H1 (cell line): ENCODE measurements around the gene ALOX15B. TPM values are rescaled to one million over a fixed set of nuclear protein-coding genes. Genes with fewer than 3 reads are reported as not detected.

ENCODE experiments used
- CTCF ChIA-PET: fragments of 300-600 bp; sonication (Branson Sonifier 250); formaldehyde crosslinking; loops from one replicate; lab custom pipeline; 2021; ENCODE audit not compliant: partially characterized antibody; lab: Charles Lee
- POLR2A ChIA-PET: fragments of 300-600 bp; sonication (Branson Sonifier 250); formaldehyde crosslinking; loops from one replicate; lab custom pipeline; 2021; ENCODE audit warnings: inconsistent platforms; ENCODE audit not compliant: partially characterized antibody; lab: Charles Lee
- DNase-seq, 2 experiments: peaks; one replicate each; pipeline versions ENCODE4 v3.0.0 to v3.0.0-alpha.2; 2010 to 2022; ENCODE audit warnings: low spot score in 2 of 2, low read depth in 1 of 2, mixed read lengths in 1 of 2
- FAIRE-seq: peaks from 2 replicates; lab custom pipeline; 2011; peaks lifted over from hg19 to GRCh38; lab: Jason Lieb, UNC
- H2AFZ ChIP-seq: 2 replicates; pipeline ENCODE4 v1.8.1; 2012; ENCODE audit warnings: low read length, inconsistent platforms
- H2AK5ac ChIP-seq: 2 replicates; pipeline ENCODE4 v1.6.1; 2013; ENCODE audit warnings: low read depth, low read length
- H2BK120ac ChIP-seq: replicated peaks from 2 replicates; pipeline ENCODE3; 2013; ENCODE audit warnings: low read depth, low read length, inconsistent platforms
- H2BK12ac ChIP-seq: 2 replicates; pipeline ENCODE4 v1.6.1; 2013; ENCODE audit warnings: low read depth, low read length
- H2BK15ac ChIP-seq: 2 replicates; pipeline ENCODE4 v1.6.1; 2013; ENCODE audit warnings: low read length
- H2BK20ac ChIP-seq: 2 replicates; pipeline ENCODE4 v1.6.1; 2013; ENCODE audit warnings: low read length
- H2BK5ac ChIP-seq: 2 replicates; pipeline ENCODE4 v1.6.1; 2013; ENCODE audit warnings: low read depth, low read length
- H3K14ac ChIP-seq: 2 replicates; pipeline ENCODE4 v1.6.1; 2013; ENCODE audit warnings: inconsistent platforms; ENCODE audit not compliant: insufficient read length
- H3K18ac ChIP-seq: 2 replicates; pipeline ENCODE4 v1.6.1; 2013; ENCODE audit warnings: low read length; ENCODE audit errors: extremely low read depth
- H3K23ac ChIP-seq: 2 replicates; pipeline ENCODE4 v1.6.1; 2013; ENCODE audit warnings: inconsistent platforms; ENCODE audit not compliant: insufficient read length
- H3K23me2 ChIP-seq: 2 replicates; pipeline ENCODE4 v1.6.1; 2013; ENCODE audit warnings: low read depth, low read length
- H3K27ac ChIP-seq: 2 replicates; pipeline ENCODE4 v1.6.1; 2011; ENCODE audit warnings: low read depth, low read length, inconsistent platforms
- H3K27me3 ChIP-seq, 4 experiments: replicated peaks in 1 of 4; 1 replicate in 1 of 4; 2 replicates in 3 of 4; pipeline versions ENCODE4 v1.6.1 to v1.8.1; 2011 to 2013; ENCODE audit warnings: low read length in 3 of 4, mild to moderate bottlenecking in 3 of 4, inconsistent platforms in 2 of 4, mixed read lengths in 2 of 4, moderate library complexity in 1 of 4; ENCODE audit not compliant: control insufficient read depth in 3 of 4, insufficient read depth in 3 of 4; ENCODE audit errors: extremely low read depth in 1 of 4
- H3K36me3 ChIP-seq, 4 experiments: 2 replicates each; pipeline versions ENCODE4 v1.6.1 to v1.8.1; 2011 to 2013; ENCODE audit warnings: mild to moderate bottlenecking in 4 of 4, low read length in 3 of 4, moderate library complexity in 2 of 4, control low read depth in 1 of 4, inconsistent platforms in 1 of 4; ENCODE audit not compliant: insufficient read depth in 4 of 4, control insufficient read depth in 2 of 4
- H3K4ac ChIP-seq: replicated peaks from 2 replicates; pipeline ENCODE3; 2013; ENCODE audit warnings: low read length, low read depth, mixed read lengths, inconsistent platforms; ENCODE audit not compliant: insufficient read length
- H3K4me1 ChIP-seq, 4 experiments: replicated peaks in 1 of 4; 1 replicate in 1 of 4; 2 replicates in 3 of 4; pipeline versions ENCODE4 v1.6.1 to v1.8.1; 2011 to 2013; ENCODE audit warnings: low read length in 3 of 4, inconsistent platforms in 2 of 4, mixed read lengths in 1 of 4; ENCODE audit not compliant: insufficient read depth in 4 of 4, control insufficient read depth in 3 of 4
- H3K4me2 ChIP-seq, 2 experiments: 2 replicates each; pipeline versions ENCODE4 v1.6.1 to v1.8.1; 2011 to 2013; ENCODE audit warnings: low read depth in 2 of 2, low read length in 2 of 2, control low read depth in 1 of 2, inconsistent platforms in 1 of 2, mild to moderate bottlenecking in 1 of 2; ENCODE audit not compliant: insufficient read depth in 1 of 2
- H3K4me3 ChIP-seq, 4 experiments: fragments of 200-600, 300-600 bp in 1 of 4; sonication (generic), shearing (Covaris generic), sonication (Bioruptor Twin) in 1 of 4; 2 replicates each; pipeline versions ENCODE4 v1.5.1 to v1.8.1; 2011 to 2016; ENCODE audit warnings: low read length in 4 of 4, low read depth in 3 of 4, control low read depth in 2 of 4, inconsistent platforms in 2 of 4, mild to moderate bottlenecking in 2 of 4, mixed read lengths in 1 of 4, moderate library complexity in 1 of 4; ENCODE audit not compliant: insufficient read depth in 2 of 4; ENCODE audit errors: extremely low read depth in 1 of 4
- H3K56ac ChIP-seq: replicated peaks from 2 replicates; pipeline ENCODE3; 2013; ENCODE audit warnings: low read depth, mild to moderate bottlenecking, mixed read lengths, low read length, inconsistent platforms; ENCODE audit not compliant: insufficient read length
- H3K79me1 ChIP-seq: 2 replicates; pipeline ENCODE4 v1.6.1; 2013; ENCODE audit warnings: low read depth, low read length, control low read depth
- H3K79me2 ChIP-seq, 2 experiments: 2 replicates each; pipeline versions ENCODE4 v1.6.1 to v1.8.1; 2012 to 2013; ENCODE audit warnings: low read length in 2 of 2, mild to moderate bottlenecking in 2 of 2, inconsistent platforms in 1 of 2; ENCODE audit not compliant: insufficient read depth in 2 of 2, control insufficient read depth in 1 of 2
- H3K9ac ChIP-seq, 4 experiments: replicated peaks in 1 of 4; 1 replicate in 1 of 4; 2 replicates in 3 of 4; pipeline versions ENCODE4 v1.6.1 to v1.8.1; 2011 to 2013; ENCODE audit warnings: low read depth in 3 of 4, low read length in 3 of 4, control low read depth in 2 of 4, mild to moderate bottlenecking in 2 of 4, moderate library complexity in 2 of 4, inconsistent platforms in 1 of 4; ENCODE audit errors: extremely low read depth in 1 of 4
- H3K9me3 ChIP-seq, 2 experiments: 2 replicates each; pipeline versions ENCODE4 v1.6.1 to v1.8.1; 2012 to 2013; ENCODE audit warnings: mild to moderate bottlenecking in 2 of 2, moderate library complexity in 2 of 2, control low read depth in 1 of 2, inconsistent platforms in 1 of 2, low read depth in 1 of 2, low read length in 1 of 2, mixed read lengths in 1 of 2; ENCODE audit not compliant: insufficient read depth in 2 of 2
- H4K20me1 ChIP-seq, 2 experiments: replicated peaks in 1 of 2; 2 replicates each; pipeline versions ENCODE3 to v1.8.1; 2011 to 2013; ENCODE audit warnings: inconsistent platforms in 2 of 2, low read length in 2 of 2, mild to moderate bottlenecking in 1 of 2; ENCODE audit not compliant: insufficient read depth in 2 of 2, control insufficient read depth in 1 of 2
- H4K5ac ChIP-seq: 2 replicates; pipeline ENCODE4 v1.6.1; 2013; ENCODE audit warnings: low read length, low read depth, mixed read lengths, inconsistent platforms; ENCODE audit not compliant: insufficient read length
- H4K8ac ChIP-seq: 2 replicates; pipeline ENCODE4 v1.8.0; 2013; ENCODE audit warnings: mild to moderate bottlenecking, moderate library complexity, low read length, inconsistent platforms; ENCODE audit not compliant: insufficient read depth; ENCODE audit errors: extremely low read depth
- H4K91ac ChIP-seq: replicated peaks from 2 replicates; pipeline ENCODE3; 2013; ENCODE audit warnings: low read length, mixed read lengths, inconsistent platforms; ENCODE audit not compliant: insufficient read length
- BACH1 ChIP-seq: IDR thresholded peaks from 2 replicates; pipeline ENCODE4 v1.6.1; 2012; ENCODE audit warnings: low read length, improper control_type of control experiment
- BRCA1 ChIP-seq: IDR thresholded peaks from 2 replicates; pipeline ENCODE4 v1.6.1; 2012; ENCODE audit warnings: low read depth, low read length, improper control_type of control experiment
- CBX5 ChIP-seq: fragments of 300-800, 300-1000 bp; sonication (generic); IDR thresholded peaks from 2 replicates; pipeline ENCODE4 v1.7.1; 2016; ENCODE audit warnings: antibody characterized with exemption, low read length, low read depth
- CBX8 ChIP-seq: fragments of 300-800, 300-1000 bp; sonication (generic); IDR thresholded peaks from 2 replicates; pipeline ENCODE4 v1.7.1; 2016; ENCODE audit warnings: low read depth, low read length, borderline replicate concordance
- CHD1 ChIP-seq: IDR thresholded peaks from 2 replicates; pipeline ENCODE4 v1.6.1; 2012; ENCODE audit warnings: low read depth, low read length, improper control_type of control experiment
- GABPA ChIP-seq: IDR thresholded peaks from 2 replicates; pipeline ENCODE4 v1.6.1; 2011; ENCODE audit warnings: mild to moderate bottlenecking, low read length, moderate library complexity, borderline replicate concordance; ENCODE audit not compliant: insufficient read depth
- KDM1A ChIP-seq: fragments of 200-600, 300-600 bp; sonication (generic); IDR thresholded peaks from 2 replicates; pipeline ENCODE4 v1.7.1; 2016; ENCODE audit warnings: mild to moderate bottlenecking, low read length, borderline replicate concordance
- POU5F1 ChIP-seq: IDR thresholded peaks from 2 replicates; pipeline ENCODE4 v1.6.1; 2011; ENCODE audit warnings: low read depth, mild to moderate bottlenecking, low read length, moderate library complexity
- SP1 ChIP-seq: IDR thresholded peaks from 2 replicates; pipeline ENCODE4 v1.6.1; 2011; ENCODE audit warnings: low read depth, low read length
- TCF12 ChIP-seq: IDR thresholded peaks from 2 replicates; pipeline ENCODE4 v1.6.1; 2011; ENCODE audit warnings: low read depth, mild to moderate bottlenecking, low read length
- WGBS, 2 experiments: shearing (Covaris generic) in 1 of 2; methylation state at CpG; one replicate each; pipeline versions ENCODE4 v1.1.6 to v1.1.7; 2013 to 2015; ENCODE audit warnings: low lambda C conversion rate in 2 of 2, mixed read lengths in 2 of 2, inconsistent platforms in 1 of 2, low coverage in 1 of 2, missing lambda C conversion rate in 1 of 2; ENCODE audit not compliant: insufficient replicate concordance in 2 of 2, insufficient coverage in 1 of 2, insufficient read length in 1 of 2; ENCODE audit errors: extremely low coverage in 1 of 2, missing lambda C conversion rate in 1 of 2; 5-methylcytosine and 5-hydroxymethylcytosine counted together
- polyA plus RNA-seq, 7 experiments: library from polyadenylated mRNA; depleted of rRNA in 3 of 7; stranded (reverse) in 5 of 7; unstranded in 2 of 7; fragments of >200 nt in 5 of 7; fragments of 200-250 nt in 2 of 7; gene quantifications; 1 replicate in 5 of 7; 2 replicates in 1 of 7; 4 replicates in 1 of 7; pipeline versions ENCODE4 v1.2.1 to v1.2.3, GENCODE V29; 2011 to 2013; ENCODE audit warnings: missing spikeins in 2 of 7, mixed read lengths in 2 of 7
- total RNA-seq: library from RNA; stranded (reverse); fragmentation: NEBNext Ultra II Directional; extraction: Animal tissue kit (Norgen Biotek cat#: 25700); gene quantifications from 2 replicates; pipeline ENCODE4 v1.2.1, GENCODE V29; 2021

The ALOX15B gene
- total and polyA plus RNA-seq, 2 of the 8 experiments (the other 6 are each of a cell fraction or from before 2014, with no cell fraction given), result 0.63 to 0.91 TPM

- WGBS, 2 experiments, result 88% methylated on average over 7 of the region's 7 CpGs; no CpG with 5 or more reads in 1 of the 2 experiments
- Histone ChIP-seq H4K20me1 (no peaks in the 10 kb centered on the region), H3K18ac (no peak overlapping the region), H2AFZ (0 out of 2 replicates have a peak overlapping the region, but pooled peaks have one; percentile 17), H2BK15ac (no peak overlapping the region), H3K36me3 (no peaks in the 10 kb centered on the region), H3K4me1 (no peaks in the 10 kb centered on the region), H3K23ac (no peak overlapping the region), H2AK5ac (no peak overlapping the region), H2BK5ac (no peak overlapping the region), H4K91ac (no peak overlapping the region), H3K27me3 (peaks cover 1 to 4% (median 3%) of the 10 kb centered on the region in 4 experiments; a peak in 5 of 7 replicates), H4K8ac (no peak overlapping the region), H3K27ac (no peak overlapping the region), H3K79me2 (no peaks in the 10 kb centered on the region), H3K23me2 (no peaks in the 10 kb centered on the region; the same call in 1 of the 2 replicates), H2BK12ac (no peak overlapping the region), H3K9ac (no peak overlapping the region), H3K4me2 (no peak overlapping the region), H3K79me1 (no peaks in the 10 kb centered on the region), H3K56ac (no peak overlapping the region), H2BK120ac (no peak overlapping the region), H3K4me3 (no peak overlapping the region), H2BK20ac (no peak overlapping the region), H3K9me3 (no peaks in the 10 kb centered on the region), H3K4ac (no peak overlapping the region), H3K14ac (no peak overlapping the region), H4K5ac (no peak overlapping the region)
- TF ChIP-seq CBX8 (no peak), SP1 (no peak), BACH1 (no peak), CBX5 (no peak), TCF12 (no peak), BRCA1 (no peak), GABPA (no peak), CHD1 (no peak), POU5F1 (no peak), KDM1A (no peak)
- CTCF ChIA-PET, result interaction anchor here (0.7 to 1.2 kb wide), 3 partner anchors 11 to 36 kb away, joined by 3 to 4 read pairs (median 3); no protein-coding TSS in a partner anchor
- no peak for FAIRE-seq
- POLR2A ChIA-PET, result no interaction called here
- no peak for DNase-seq
Measured at GRCh38 chr17:8051831-8052230, 13.0 kb downstream of the ALOX15B start.
